H9 (cell line): ENCODE measurements around the gene TWSG1. TPM values are rescaled to one million over a fixed set of nuclear protein-coding genes. Genes with fewer than 3 reads are reported as not detected.

Experiments
- DNase-seq: peaks from one replicate; pipeline ENCODE4 v3.0.0-alpha.2; 2017
- H2AFZ ChIP-seq: one replicate; pipeline ENCODE4 v1.6.1; 2013; ENCODE audit warnings: mild to moderate bottlenecking, low read length, control low read depth, moderate library complexity
- H2AK5ac ChIP-seq: 2 replicates; pipeline ENCODE4 v1.6.1; 2013; ENCODE audit warnings: low read length, control low read depth, mixed read lengths; ENCODE audit not compliant: insufficient read length
- H2BK120ac ChIP-seq: one replicate; pipeline ENCODE4 v1.6.1; 2013; ENCODE audit warnings: low read depth, mild to moderate bottlenecking, low read length, control low read depth, inconsistent platforms; ENCODE audit not compliant: poor library complexity, severe bottlenecking
- H2BK12ac ChIP-seq: 2 replicates; pipeline ENCODE4 v1.6.1; 2013; ENCODE audit warnings: low read length, control low read depth, mixed read lengths, low read depth; ENCODE audit not compliant: insufficient read length
- H2BK15ac ChIP-seq: 2 replicates; pipeline ENCODE4 v1.6.1; 2013; ENCODE audit warnings: low read depth, low read length, control low read depth
- H2BK20ac ChIP-seq: one replicate; pipeline ENCODE4 v1.6.1; 2013; ENCODE audit warnings: low read depth, mild to moderate bottlenecking, low read length, control low read depth, inconsistent platforms; ENCODE audit not compliant: poor library complexity, severe bottlenecking
- H2BK5ac ChIP-seq: 2 replicates; pipeline ENCODE4 v1.6.1; 2013; ENCODE audit warnings: low read length, control low read depth, mixed read lengths; ENCODE audit not compliant: insufficient read length
- H3K14ac ChIP-seq: 2 replicates; pipeline ENCODE4 v1.6.1; 2013; ENCODE audit warnings: low read length, control low read depth; ENCODE audit not compliant: insufficient read depth
- H3K18ac ChIP-seq: 2 replicates; pipeline ENCODE4 v1.6.1; 2013; ENCODE audit warnings: low read depth, mild to moderate bottlenecking, mixed read lengths, low read length, control low read depth; ENCODE audit not compliant: insufficient read length
- H3K23ac ChIP-seq: 2 replicates; pipeline ENCODE4 v1.6.1; 2013; ENCODE audit warnings: low read length, control low read depth, mixed read lengths, low read depth; ENCODE audit not compliant: insufficient read length
- H3K23me2 ChIP-seq: 2 replicates; pipeline ENCODE4 v1.6.1; 2013; ENCODE audit warnings: low read depth, mild to moderate bottlenecking, mixed read lengths, low read length, control low read depth; ENCODE audit not compliant: insufficient read length, poor library complexity, severe bottlenecking
- H3K27ac ChIP-seq: 2 replicates; pipeline ENCODE4 v1.5.1; 2013; ENCODE audit warnings: low read length, control low read depth, mixed read lengths, low read depth; ENCODE audit not compliant: insufficient read length
- H3K27me3 ChIP-seq: 2 replicates; pipeline ENCODE4 v1.6.1; 2013; ENCODE audit warnings: low read length, control low read depth, inconsistent platforms; ENCODE audit not compliant: insufficient read depth
- H3K4ac ChIP-seq: 2 replicates; pipeline ENCODE4 v1.6.1; 2013; ENCODE audit warnings: low read depth, mild to moderate bottlenecking, control low read depth, inconsistent platforms, low read length, moderate library complexity
- H3K4me1 ChIP-seq: 2 replicates; pipeline ENCODE4 v1.6.1; 2013; ENCODE audit warnings: low read length, control low read depth, inconsistent platforms; ENCODE audit not compliant: insufficient read depth
- H3K4me2 ChIP-seq: 2 replicates; pipeline ENCODE4 v1.6.1; 2013; ENCODE audit warnings: low read length, control low read depth, mixed read lengths; ENCODE audit not compliant: insufficient read length, insufficient read depth
- H3K56ac ChIP-seq: 2 replicates; pipeline ENCODE4 v1.6.1; 2013; ENCODE audit warnings: low read depth, mild to moderate bottlenecking, mixed read lengths, low read length, control low read depth; ENCODE audit not compliant: insufficient read length
- H3K79me1 ChIP-seq: 2 replicates; pipeline ENCODE4 v1.6.1; 2013; ENCODE audit warnings: low read depth, mild to moderate bottlenecking, moderate library complexity, low read length, control low read depth, inconsistent platforms; ENCODE audit not compliant: insufficient read depth, poor library complexity, severe bottlenecking
- H3K79me2 ChIP-seq: 2 replicates; pipeline ENCODE4 v1.6.1; 2013; ENCODE audit warnings: low read length, control low read depth, inconsistent platforms; ENCODE audit not compliant: insufficient read depth
- H3K9ac ChIP-seq: 2 replicates; pipeline ENCODE4 v1.6.1; 2013; ENCODE audit warnings: low read length, control low read depth, mixed read lengths; ENCODE audit not compliant: insufficient read length; ENCODE audit errors: extremely low read depth
- H3K9me3 ChIP-seq: one replicate; pipeline ENCODE4 v1.6.1; 2013; ENCODE audit warnings: low read depth, low read length, inconsistent platforms; ENCODE audit not compliant: control insufficient read depth
- H3T11ph ChIP-seq: one replicate; pipeline ENCODE4 v1.6.1; 2013; ENCODE audit warnings: mild to moderate bottlenecking, low read length, control low read depth, inconsistent platforms
- H4K20me1 ChIP-seq: one replicate; pipeline ENCODE4 v1.6.1; 2013; ENCODE audit not compliant: control insufficient read depth, insufficient read length, insufficient read depth
- H4K5ac ChIP-seq: 2 replicates; pipeline ENCODE4 v1.6.1; 2013; ENCODE audit warnings: low read depth, mild to moderate bottlenecking, mixed read lengths, low read length, control low read depth; ENCODE audit not compliant: insufficient read length
- H4K8ac ChIP-seq: replicated peaks from 2 replicates; pipeline ENCODE4 v1.6.1; 2013; ENCODE audit warnings: low read length, control low read depth, mixed read lengths, low read depth; ENCODE audit not compliant: insufficient read length
- H4K91ac ChIP-seq: 2 replicates; pipeline ENCODE4 v1.6.1; 2013; ENCODE audit warnings: low read depth, mild to moderate bottlenecking, moderate library complexity, mixed read lengths, low read length, control low read depth; ENCODE audit not compliant: insufficient read length
- H3K27ac Mint-ChIP-seq, 3 experiments: 2 replicates in 2 of 3; 3 replicates in 1 of 3; pipeline ENCODE4 v1.8.0; 2020 to 2021; ENCODE audit warnings: mixed read lengths in 3 of 3, mild to moderate bottlenecking in 1 of 3, moderate library complexity in 1 of 3
- H3K27me3 Mint-ChIP-seq: 2 replicates; pipeline ENCODE4 v1.8.0; 2021; ENCODE audit warnings: low read depth, mild to moderate bottlenecking, moderate library complexity, mixed read lengths
- H3K36me3 Mint-ChIP-seq, 3 experiments: 2 replicates in 2 of 3; 3 replicates in 1 of 3; pipeline ENCODE4 v1.8.0; 2020 to 2021; ENCODE audit warnings: low read depth in 3 of 3, mixed read lengths in 3 of 3; ENCODE audit not compliant: insufficient read depth in 1 of 3
- H3K4me1 Mint-ChIP-seq, 2 experiments: 2 replicates each; pipeline ENCODE4 v1.8.0; 2020; ENCODE audit warnings: mixed read lengths in 2 of 2
- H3K4me3 Mint-ChIP-seq, 2 experiments: 2 replicates in 1 of 2; 3 replicates in 1 of 2; pipeline ENCODE4 v1.8.0; 2020 to 2021; ENCODE audit warnings: mild to moderate bottlenecking in 2 of 2, mixed read lengths in 2 of 2, moderate library complexity in 1 of 2
- H3K9me3 Mint-ChIP-seq, 2 experiments: 2 replicates in 1 of 2; 3 replicates in 1 of 2; pipeline ENCODE4 v1.8.0; 2020; ENCODE audit warnings: mild to moderate bottlenecking in 2 of 2, mixed read lengths in 2 of 2, moderate library complexity in 1 of 2
- WGBS: extraction: QIAGEN DNeasy Blood & Tissue Kit; methylation state at CpG from one replicate; pipeline ENCODE4 v1.1.7; 2013; ENCODE audit warnings: missing lambda C conversion rate, low lambda C conversion rate, mixed read lengths; ENCODE audit not compliant: insufficient read length; ENCODE audit errors: extremely low coverage; 5-methylcytosine and 5-hydroxymethylcytosine counted together
- total RNA-seq: library from RNA; stranded (reverse); gene quantifications from 2 replicates; pipeline ENCODE4 v1.2.1, GENCODE V29; 2021
- TF ChIP-seq, protein P1 (sequence below): fragments of 200-600 bp; sonication (generic); conservative IDR thresholded peaks from 3 replicates; pipeline ENCODE4 v1.8.0; 2021; ENCODE audit warnings: antibody characterized with exemption, mild to moderate bottlenecking

TWSG1 gene
- total RNA-seq, 1 experiment from 2014 or later = 25.7 TPM

- peaks cover 9 to 13% of the 10 kb centered on the region in 2 experiments; a peak in 3 of 5 replicates for H3K9me3 Mint-ChIP-seq
- Histone ChIP-seq H3K4ac (no peak overlapping the region), H3K14ac (no peak overlapping the region), H4K8ac (no peak overlapping the region), H4K20me1 (no peaks in the 10 kb centered on the region), H4K5ac (no peak overlapping the region), H3T11ph (no peak overlapping the region), H3K9me3 (no peaks in the 10 kb centered on the region), H2AK5ac (no peak overlapping the region), H3K4me2 (no peak overlapping the region), H2AFZ (no peak overlapping the region), H4K91ac (no peak overlapping the region), H3K9ac (no peak overlapping the region), H2BK12ac (no peak overlapping the region), H3K4me1 (no peaks in the 10 kb centered on the region), H2BK5ac (no peak overlapping the region), H2BK20ac (no peak overlapping the region), H3K79me2 (no peaks in the 10 kb centered on the region), H2BK120ac (no peak overlapping the region), H3K27ac (no peak overlapping the region), H3K79me1 (no peaks in the 10 kb centered on the region), H3K23me2 (no peaks in the 10 kb centered on the region), H3K27me3 (no peaks in the 10 kb centered on the region), H3K18ac (no peak overlapping the region), H2BK15ac (no peak overlapping the region), H3K23ac (no peak overlapping the region), H3K56ac (no peak overlapping the region)
- H3K36me3 Mint-ChIP-seq = peaks cover under 1 to 14% (median 3%) of the 10 kb centered on the region in 3 experiments; a peak in 4 of 7 replicates
- peaks cover 1% of the 10 kb centered on the region; the same call in 1 of the 2 replicates for H3K27me3 Mint-ChIP-seq
- no peak for DNase-seq
- WGBS = no CpG with 5 or more reads among the region's 11 CpGs
- TF ChIP-seq, protein P1, sequence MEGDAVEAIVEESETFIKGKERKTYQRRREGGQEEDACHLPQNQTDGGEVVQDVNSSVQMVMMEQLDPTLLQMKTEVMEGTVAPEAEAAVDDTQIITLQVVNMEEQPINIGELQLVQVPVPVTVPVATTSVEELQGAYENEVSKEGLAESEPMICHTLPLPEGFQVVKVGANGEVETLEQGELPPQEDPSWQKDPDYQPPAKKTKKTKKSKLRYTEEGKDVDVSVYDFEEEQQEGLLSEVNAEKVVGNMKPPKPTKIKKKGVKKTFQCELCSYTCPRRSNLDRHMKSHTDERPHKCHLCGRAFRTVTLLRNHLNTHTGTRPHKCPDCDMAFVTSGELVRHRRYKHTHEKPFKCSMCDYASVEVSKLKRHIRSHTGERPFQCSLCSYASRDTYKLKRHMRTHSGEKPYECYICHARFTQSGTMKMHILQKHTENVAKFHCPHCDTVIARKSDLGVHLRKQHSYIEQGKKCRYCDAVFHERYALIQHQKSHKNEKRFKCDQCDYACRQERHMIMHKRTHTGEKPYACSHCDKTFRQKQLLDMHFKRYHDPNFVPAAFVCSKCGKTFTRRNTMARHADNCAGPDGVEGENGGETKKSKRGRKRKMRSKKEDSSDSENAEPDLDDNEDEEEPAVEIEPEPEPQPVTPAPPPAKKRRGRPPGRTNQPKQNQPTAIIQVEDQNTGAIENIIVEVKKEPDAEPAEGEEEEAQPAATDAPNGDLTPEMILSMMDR = no peak
- H3K4me3 Mint-ChIP-seq = no peak overlapping the region; a peak in 1 of 5 replicates
- no peak overlapping the region for H3K27ac Mint-ChIP-seq
- peaks cover 1 to 2% of the 10 kb centered on the region in 2 experiments for H3K4me1 Mint-ChIP-seq
Observed at GRCh38 chr18:9428301-9428706, 93.7 kb downstream of the TWSG1 start.
